Neuron (in vitro differentiated cells): ENCODE results near the gene MCAT.
"Not testable (repeated sequence)": the region's sequence is repeated elsewhere in the genome, so short reads cannot be mapped to it uniquely, and the experiment has no call there.

Experiments
- H2AFZ ChIP-seq: one replicate; pipeline ENCODE4 v1.6.1; 2013; ENCODE audit warnings: low read depth, mild to moderate bottlenecking, inconsistent platforms, low read length, moderate library complexity
- H3K27me3 ChIP-seq: one replicate; pipeline ENCODE4 v1.6.1; 2013; ENCODE audit warnings: low read length; ENCODE audit not compliant: insufficient read depth
- H3K36me3 ChIP-seq: one replicate; pipeline ENCODE4 v1.6.1; 2013; ENCODE audit warnings: low read length; ENCODE audit not compliant: insufficient read depth
- H3K4me1 ChIP-seq: one replicate; pipeline ENCODE4 v1.6.1; 2013; ENCODE audit warnings: low read length; ENCODE audit not compliant: insufficient read depth
- H3K4me3 ChIP-seq: 2 replicates; pipeline ENCODE4 v1.5.1; 2013; ENCODE audit warnings: mild to moderate bottlenecking, low read length, moderate library complexity
- H3K9me3 ChIP-seq: one replicate; pipeline ENCODE4 v1.6.1; 2013; ENCODE audit warnings: low read length

The MCAT gene

DNA sequence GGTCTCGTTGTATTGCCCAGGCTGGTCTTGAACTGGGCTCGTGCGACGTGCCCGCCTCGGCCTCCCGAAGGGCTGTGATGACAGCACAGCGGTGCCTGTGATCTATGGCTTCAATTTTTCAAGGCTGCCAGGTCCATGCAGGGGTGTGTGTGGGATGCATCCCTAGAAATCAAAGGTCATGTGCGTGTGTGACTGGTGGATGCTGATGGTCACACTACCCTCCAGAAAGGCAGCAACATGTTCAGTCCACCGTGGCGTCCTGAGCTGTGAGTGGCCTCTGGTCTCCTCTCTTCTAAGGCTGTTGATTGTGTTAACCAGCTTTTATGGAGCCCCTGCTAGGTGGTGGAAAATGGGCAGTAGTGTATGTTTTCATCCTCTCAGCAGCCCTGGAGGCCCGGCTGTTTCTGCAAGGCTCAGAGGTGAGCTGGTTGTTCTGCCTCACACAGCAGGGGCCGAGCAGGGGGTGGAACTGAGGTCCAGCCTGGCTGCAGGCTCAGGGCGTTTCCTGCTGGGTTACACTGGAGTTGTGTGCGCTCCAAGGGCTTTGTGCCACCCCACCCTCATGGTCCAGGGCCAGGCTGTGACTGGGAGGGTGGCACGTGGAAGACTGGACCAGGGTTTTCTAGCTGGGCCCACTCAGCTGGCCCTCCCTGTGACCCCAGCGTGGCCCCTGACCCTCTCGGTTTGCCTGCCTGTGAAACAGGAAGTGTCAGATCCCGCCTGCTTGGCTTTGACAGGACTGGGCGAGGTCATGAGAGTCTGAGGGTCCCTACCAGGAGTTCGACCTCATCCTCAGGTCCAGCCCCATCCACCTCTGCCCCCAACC lies 25.0 kb downstream of the MCAT start:
- Histone ChIP-seq H3K4me3 (no peak overlapping the region), H3K9me3 (no peaks in the 10 kb centered on the region), H3K4me1 (no peaks in the 10 kb centered on the region), H2AFZ (no peak overlapping the region), H3K36me3 (no peaks in the 10 kb centered on the region), H3K27me3 (no peaks in the 10 kb centered on the region)

DNA sequence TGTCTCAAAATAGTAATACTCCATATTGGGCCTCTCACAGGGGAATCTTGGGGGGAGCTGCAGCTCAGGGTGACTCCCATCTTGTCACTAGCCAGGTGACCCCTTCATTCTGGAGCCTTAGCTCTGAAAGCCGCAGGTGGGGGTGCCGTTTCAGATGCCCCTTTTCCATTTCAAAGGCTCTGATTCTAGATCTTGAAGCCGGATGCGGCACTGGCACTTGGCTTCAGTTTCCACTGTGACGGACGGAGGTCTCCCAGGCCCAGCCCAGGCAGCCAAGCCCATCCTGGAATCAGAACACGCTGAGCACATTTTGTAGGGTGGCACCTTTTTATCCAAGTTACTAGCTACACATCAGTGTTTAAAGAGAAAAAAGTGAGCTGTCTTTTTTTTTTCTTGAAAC lies 26.3 kb downstream of the MCAT start:
- Histone ChIP-seq H3K9me3 (no peaks in the 10 kb centered on the region), H3K27me3 (peaks cover 4% of the 10 kb centered on the region), H3K4me3 (no peak overlapping the region), H3K36me3 (no peaks in the 10 kb centered on the region), H3K4me1 (no peaks in the 10 kb centered on the region), H2AFZ (no peak overlapping the region)

- no peak overlapping the region for H2AFZ ChIP-seq
- H3K4me3 ChIP-seq, result no peak overlapping the region
- H3K36me3 ChIP-seq, result no peaks in the 10 kb centered on the region
- peaks cover 21% of the 10 kb centered on the region for H3K27me3 ChIP-seq
- no peaks in the 10 kb centered on the region for H3K9me3 ChIP-seq
- H3K4me1 ChIP-seq, result peaks cover 16% of the 10 kb centered on the region
Observed at GRCh38 chr22:43114958-43115357, 28.2 kb downstream of the MCAT start.

- Histone ChIP-seq H2AFZ (no peak overlapping the region), H3K36me3 (no peaks in the 10 kb centered on the region), H3K27me3 (peaks cover 29% of the 10 kb centered on the region), H3K9me3 (no peaks in the 10 kb centered on the region), H3K4me1 (peaks cover 17% of the 10 kb centered on the region), H3K4me3 (no peak overlapping the region)
Observed at GRCh38 chr22:43113526-43114251, 29.5 kb downstream of the MCAT start.

DNA sequence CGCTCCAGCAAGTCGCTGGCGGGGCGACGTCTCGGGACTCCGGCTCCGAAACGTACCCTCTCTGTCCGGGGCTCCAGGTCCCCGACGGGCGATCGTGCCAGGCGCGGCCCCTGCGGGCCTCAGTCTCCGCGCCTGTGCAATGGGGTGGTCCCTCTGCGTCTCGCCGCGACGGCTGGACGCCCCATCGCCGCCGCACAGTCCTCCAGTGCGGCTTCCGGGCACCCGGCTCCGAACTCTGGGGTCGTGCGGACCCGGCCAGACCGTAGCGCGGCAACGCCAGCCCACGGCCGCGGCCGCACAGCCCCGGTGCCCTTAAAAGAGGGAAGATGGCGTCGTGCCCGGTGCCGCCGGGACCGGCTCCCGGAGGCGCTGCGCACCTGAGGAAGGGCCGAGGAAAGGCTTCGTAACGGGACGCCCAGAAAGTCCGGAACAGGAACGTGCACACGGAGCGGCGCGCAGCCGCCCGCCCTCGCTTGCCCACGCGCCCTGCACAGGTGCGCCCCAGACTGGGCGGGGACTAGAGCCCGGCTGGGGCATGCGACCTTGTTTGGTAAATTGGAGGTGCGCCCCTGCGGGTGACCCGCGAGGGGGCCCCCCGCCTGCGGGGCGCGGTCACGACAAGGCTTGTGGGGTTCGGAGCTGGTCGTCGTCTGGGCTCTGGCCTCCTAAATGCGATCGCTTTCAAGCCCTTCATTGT lies 32.1 kb downstream of the MCAT start:
- Histone ChIP-seq H3K27me3 (peaks cover 29% of the 10 kb centered on the region), H2AFZ (peak overlapping the region; percentile 57), H3K36me3 (no peaks in the 10 kb centered on the region), H3K4me1 (peaks cover 17% of the 10 kb centered on the region), H3K4me3 (peak overlapping the region; percentile 40), H3K9me3 (no peaks in the 10 kb centered on the region)

DNA sequence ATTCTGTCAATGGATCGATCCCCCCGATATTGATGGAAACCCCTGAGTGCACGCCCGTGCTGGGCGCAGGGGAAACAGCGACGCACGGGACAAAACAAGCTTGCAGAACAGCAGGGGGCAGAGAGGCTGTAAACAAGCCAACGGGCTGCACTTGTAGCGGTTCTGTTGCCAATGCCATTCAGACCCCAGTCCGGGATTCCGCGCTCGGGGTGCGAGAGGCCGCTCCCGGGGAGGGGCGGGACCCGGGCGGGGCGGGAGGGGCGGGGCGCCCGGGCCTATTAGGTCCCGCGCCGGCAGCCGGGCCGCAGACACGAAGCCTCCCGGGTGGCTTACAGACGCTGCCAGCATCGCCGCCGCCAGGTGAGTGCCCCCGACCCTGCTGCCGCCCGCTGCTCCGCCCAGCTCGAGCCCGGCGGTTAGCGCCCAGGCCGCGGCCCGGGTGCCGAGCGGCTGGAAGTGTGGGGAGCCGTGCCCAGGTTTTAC lies 32.7 kb downstream of the MCAT start, which contains the start of gene BIK:
Gene BIK (plus strand): TSS at position 307 of the 483 bp plus-strand sequence. CDS start 13,273 bp downstream, outside the sequence.
- Histone ChIP-seq H2AFZ (peak within 1 kb of the TSS; percentile 57), H3K27me3 (peaks cover 29% of the 10 kb centered on the region), H3K9me3 (no peaks in the 10 kb centered on the region)

GRCh38 chr22:43109921-43110443 lies 33.2 kb downstream of the MCAT start:
- H3K4me3 ChIP-seq, result peak overlapping the region; percentile 5
- H3K36me3 ChIP-seq, result no peaks in the 10 kb centered on the region
- H3K9me3 ChIP-seq, result no peaks in the 10 kb centered on the region
- no peak overlapping the region for H2AFZ ChIP-seq
- peaks cover 29% of the 10 kb centered on the region for H3K27me3 ChIP-seq
- H3K4me1 ChIP-seq, result peaks cover 17% of the 10 kb centered on the region

More for the DNA sequence above, 32.7 kb downstream of the MCAT start, which contains the start of gene BIK:
- Histone ChIP-seq H3K4me1 (peaks cover 17% of the 10 kb centered on the region), H3K36me3 (no peaks in the 10 kb centered on the region), H3K4me3 (peak within 1 kb of the TSS; percentile 40)

- H3K27me3 ChIP-seq, result peaks cover 29% of the 10 kb centered on the region
- H3K9me3 ChIP-seq, result no peaks in the 10 kb centered on the region
- no peaks in the 10 kb centered on the region for H3K36me3 ChIP-seq
- peaks cover 18% of the 10 kb centered on the region for H3K4me1 ChIP-seq
- no peak overlapping the region for H3K4me3 ChIP-seq
- H2AFZ ChIP-seq, result no peak overlapping the region
Observed at GRCh38 chr22:43109511-43109910, 33.7 kb downstream of the MCAT start.

GRCh38 chr22:43106302-43106701 lies 36.9 kb downstream of the MCAT start:
- Histone ChIP-seq H3K27me3 (peaks cover 19% of the 10 kb centered on the region), H3K9me3 (no peaks in the 10 kb centered on the region), H3K4me3 (no peak overlapping the region), H3K4me1 (peaks cover 30% of the 10 kb centered on the region), H3K36me3 (no peaks in the 10 kb centered on the region), H2AFZ (no peak overlapping the region)

- not testable (repeated sequence) for H3K9me3 ChIP-seq, H2AFZ ChIP-seq, H3K4me3 ChIP-seq, H3K27me3 ChIP-seq, H3K36me3 ChIP-seq
- peaks cover 22% of the 10 kb centered on the region for H3K4me1 ChIP-seq
Observed at GRCh38 chr22:43104950-43105349, 38.2 kb downstream of the MCAT start.

DNA sequence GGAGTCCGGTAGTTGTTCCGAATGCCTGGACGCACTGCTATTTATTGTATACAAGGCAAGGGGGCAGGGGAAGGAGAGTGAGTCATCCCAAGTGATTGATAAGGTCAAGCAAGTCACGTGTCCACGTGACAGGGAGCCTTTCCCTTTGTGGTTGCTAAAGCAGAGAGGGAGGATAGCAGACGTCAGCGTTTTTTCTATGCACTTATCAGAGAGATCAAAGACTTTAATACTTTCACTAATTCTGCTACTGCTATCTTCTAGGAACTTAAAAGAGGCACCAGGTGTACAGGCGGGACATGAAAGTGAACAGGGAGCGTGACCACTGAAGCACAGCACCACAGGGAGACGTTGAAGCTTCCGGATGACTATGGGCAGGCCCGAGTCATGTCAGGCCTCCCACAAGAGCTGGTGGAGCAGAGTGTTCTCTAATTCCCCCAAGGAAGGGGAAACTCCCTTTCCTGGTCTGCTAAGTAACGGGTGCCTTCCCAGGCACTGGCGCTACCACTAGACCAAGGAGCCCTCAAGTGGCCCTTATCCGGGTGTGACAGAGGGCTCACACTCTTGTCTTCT lies 39.1 kb downstream of the MCAT start:
- H3K36me3 ChIP-seq, H3K9me3 ChIP-seq, H3K27me3 ChIP-seq: not testable (repeated sequence)
- peak overlapping the region; percentile 14 for H2AFZ ChIP-seq
- peaks cover 21% of the 10 kb centered on the region for H3K4me1 ChIP-seq
- peak overlapping the region; percentile 24 for H3K4me3 ChIP-seq

DNA sequence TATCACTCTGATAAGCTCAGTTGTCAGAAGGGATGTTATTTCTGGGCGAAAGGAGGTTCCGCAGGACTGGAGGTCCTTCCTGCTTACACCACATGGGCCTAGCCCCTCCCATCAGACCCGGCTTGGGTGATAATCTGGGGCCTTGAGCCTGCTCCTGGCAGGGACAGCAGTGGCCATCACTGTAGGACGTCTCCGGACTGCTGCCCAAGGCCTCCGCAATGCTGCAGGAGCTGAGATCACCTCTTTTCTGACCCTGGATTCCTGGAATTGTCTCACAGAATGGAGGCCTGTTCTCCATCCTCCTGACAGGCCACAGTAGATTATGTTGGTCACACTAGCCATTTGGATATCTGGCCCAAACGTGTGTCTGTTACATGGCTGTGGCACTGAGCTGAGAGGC lies 41.9 kb downstream of the MCAT start:
- peaks cover 7% of the 10 kb centered on the region for H3K9me3 ChIP-seq
- no peaks in the 10 kb centered on the region for H3K27me3 ChIP-seq
- H2AFZ ChIP-seq, result no peak overlapping the region
- no peak overlapping the region for H3K4me3 ChIP-seq
- peaks cover 21% of the 10 kb centered on the region for H3K4me1 ChIP-seq
- no peaks in the 10 kb centered on the region for H3K36me3 ChIP-seq
